ENCODE data around the gene COMMD1.
"Not testable (repeated sequence)": the region's sequence is repeated elsewhere in the genome, so short reads cannot be mapped to it uniquely, and the experiment has no call there.

COMMD1 gene

GRCh38 chr2:61949714-61950560, 44.5 kb downstream of the COMMD1 start:
- H3K27ac ChIP-seq (ENCODE audit: low read depth, low read length) = no peak overlapping the region
- H3K4me3 ChIP-seq (ENCODE audit: low read depth, low read length) = no peak overlapping the region
- H3K4me1 ChIP-seq (ENCODE audit: control insufficient read depth, insufficient read depth, low read length, unreplicated experiment) = peaks cover 23% of the 10 kb centered on the region
- no peaks in the 10 kb centered on the region for H3K79me2 ChIP-seq (ENCODE audit: control insufficient read depth, insufficient read depth, low read length, unreplicated experiment)
- H3K27me3 ChIP-seq (ENCODE audit: insufficient read depth, low read length) = no peaks in the 10 kb centered on the region
- no peak overlapping the region for H2AFZ ChIP-seq (ENCODE audit: low read length, unreplicated experiment)
- no peaks in the 10 kb centered on the region for H3K36me3 ChIP-seq (ENCODE audit: insufficient read depth, low read length)

GRCh38 chr2:61950571-61951315, 45.3 kb downstream of the COMMD1 start:
- Histone ChIP-seq H3K27ac (ENCODE audit: low read depth, low read length) (no peak overlapping the region), H2AFZ (ENCODE audit: low read length, unreplicated experiment) (no peak overlapping the region), H3K4me1 (ENCODE audit: control insufficient read depth, insufficient read depth, low read length, unreplicated experiment) (peaks cover 21% of the 10 kb centered on the region), H3K79me2 (ENCODE audit: control insufficient read depth, insufficient read depth, low read length, unreplicated experiment) (no peaks in the 10 kb centered on the region), H3K27me3 (ENCODE audit: insufficient read depth, low read length) (no peaks in the 10 kb centered on the region), H3K36me3 (ENCODE audit: insufficient read depth, low read length) (no peaks in the 10 kb centered on the region), H3K4me3 (ENCODE audit: low read depth, low read length) (no peak overlapping the region)

- Histone ChIP-seq H3K4me1 (ENCODE audit: control insufficient read depth, insufficient read depth, low read length, unreplicated experiment) (peaks cover 11% of the 10 kb centered on the region), H3K4me3 (ENCODE audit: low read depth, low read length) (no peak overlapping the region), H3K36me3 (ENCODE audit: insufficient read depth, low read length) (no peaks in the 10 kb centered on the region), H2AFZ (ENCODE audit: low read length, unreplicated experiment) (no peak overlapping the region), H3K79me2 (ENCODE audit: control insufficient read depth, insufficient read depth, low read length, unreplicated experiment) (no peaks in the 10 kb centered on the region), H3K27ac (ENCODE audit: low read depth, low read length) (no peak overlapping the region), H3K27me3 (ENCODE audit: insufficient read depth, low read length) (no peaks in the 10 kb centered on the region)
Observed at GRCh38 chr2:61951881-61952280, 46.4 kb downstream of the COMMD1 start.

GRCh38 chr2:61952288-61952687, 46.8 kb downstream of the COMMD1 start:
- Histone ChIP-seq H2AFZ (ENCODE audit: low read length, unreplicated experiment) (no peak overlapping the region), H3K27me3 (ENCODE audit: insufficient read depth, low read length) (no peaks in the 10 kb centered on the region), H3K36me3 (ENCODE audit: insufficient read depth, low read length) (no peaks in the 10 kb centered on the region), H3K4me1 (ENCODE audit: control insufficient read depth, insufficient read depth, low read length, unreplicated experiment) (peaks cover 11% of the 10 kb centered on the region), H3K4me3 (ENCODE audit: low read depth, low read length) (no peak overlapping the region), H3K79me2 (ENCODE audit: control insufficient read depth, insufficient read depth, low read length, unreplicated experiment) (no peaks in the 10 kb centered on the region), H3K27ac (ENCODE audit: low read depth, low read length) (no peak overlapping the region)

GRCh38 chr2:61954856-61955255, 49.4 kb downstream of the COMMD1 start:
- not testable (repeated sequence) for H3K36me3 ChIP-seq (ENCODE audit: insufficient read depth, low read length); H3K27ac ChIP-seq (ENCODE audit: low read depth, low read length)

GRCh38 chr2:61959381-61960293, 54.2 kb downstream of the COMMD1 start:
- no peaks in the 10 kb centered on the region for H3K27me3 ChIP-seq (ENCODE audit: insufficient read depth, low read length)
- no peak overlapping the region for H3K4me3 ChIP-seq (ENCODE audit: low read depth, low read length)
- H2AFZ ChIP-seq (ENCODE audit: low read length, unreplicated experiment) = no peak overlapping the region
- H3K79me2 ChIP-seq (ENCODE audit: control insufficient read depth, insufficient read depth, low read length, unreplicated experiment) = no peaks in the 10 kb centered on the region
- no peaks in the 10 kb centered on the region for H3K36me3 ChIP-seq (ENCODE audit: insufficient read depth, low read length)
- no peaks in the 10 kb centered on the region for H3K4me1 ChIP-seq (ENCODE audit: control insufficient read depth, insufficient read depth, low read length, unreplicated experiment)
- H3K27ac ChIP-seq (ENCODE audit: low read depth, low read length) = no peak overlapping the region

More at GRCh38 chr2:61954856-61955255, 49.4 kb downstream of the COMMD1 start:
- not testable (repeated sequence) for H3K4me1 ChIP-seq (ENCODE audit: control insufficient read depth, insufficient read depth, low read length, unreplicated experiment); H3K4me3 ChIP-seq (ENCODE audit: low read depth, low read length); H3K79me2 ChIP-seq (ENCODE audit: control insufficient read depth, insufficient read depth, low read length, unreplicated experiment); H3K27me3 ChIP-seq (ENCODE audit: insufficient read depth, low read length); H2AFZ ChIP-seq (ENCODE audit: low read length, unreplicated experiment)

GRCh38 chr2:61961231-61961901, 55.9 kb downstream of the COMMD1 start:
- H3K27me3 ChIP-seq (ENCODE audit: insufficient read depth, low read length) = no peaks in the 10 kb centered on the region
- no peaks in the 10 kb centered on the region for H3K4me1 ChIP-seq (ENCODE audit: control insufficient read depth, insufficient read depth, low read length, unreplicated experiment)
- H2AFZ ChIP-seq (ENCODE audit: low read length, unreplicated experiment) = no peak overlapping the region
- H3K4me3 ChIP-seq (ENCODE audit: low read depth, low read length) = no peak overlapping the region
- H3K27ac ChIP-seq (ENCODE audit: low read depth, low read length) = no peak overlapping the region
- H3K79me2 ChIP-seq (ENCODE audit: control insufficient read depth, insufficient read depth, low read length, unreplicated experiment) = no peaks in the 10 kb centered on the region
- no peaks in the 10 kb centered on the region for H3K36me3 ChIP-seq (ENCODE audit: insufficient read depth, low read length)

GRCh38 chr2:61962095-61962984, 56.9 kb downstream of the COMMD1 start:
- Histone ChIP-seq H3K27me3 (ENCODE audit: insufficient read depth, low read length) (no peaks in the 10 kb centered on the region), H3K4me3 (ENCODE audit: low read depth, low read length) (no peak overlapping the region), H3K79me2 (ENCODE audit: control insufficient read depth, insufficient read depth, low read length, unreplicated experiment) (no peaks in the 10 kb centered on the region), H2AFZ (ENCODE audit: low read length, unreplicated experiment) (no peak overlapping the region), H3K27ac (ENCODE audit: low read depth, low read length) (no peak overlapping the region), H3K4me1 (ENCODE audit: control insufficient read depth, insufficient read depth, low read length, unreplicated experiment) (no peaks in the 10 kb centered on the region), H3K36me3 (ENCODE audit: insufficient read depth, low read length) (no peaks in the 10 kb centered on the region)

GRCh38 chr2:61966087-61966727, 60.7 kb downstream of the COMMD1 start:
- Histone ChIP-seq H3K27me3 (ENCODE audit: insufficient read depth, low read length) (no peaks in the 10 kb centered on the region), H2AFZ (ENCODE audit: low read length, unreplicated experiment) (no peak overlapping the region), H3K36me3 (ENCODE audit: insufficient read depth, low read length) (no peaks in the 10 kb centered on the region), H3K4me1 (ENCODE audit: control insufficient read depth, insufficient read depth, low read length, unreplicated experiment) (no peaks in the 10 kb centered on the region), H3K4me3 (ENCODE audit: low read depth, low read length) (no peak overlapping the region), H3K79me2 (ENCODE audit: control insufficient read depth, insufficient read depth, low read length, unreplicated experiment) (no peaks in the 10 kb centered on the region), H3K27ac (ENCODE audit: low read depth, low read length) (no peak overlapping the region)
